Mucosa of descending colon (tissue), 3 donors: ENCODE measurements around the gene SP5. TPM values are rescaled to one million over a fixed set of nuclear protein-coding genes. Genes with fewer than 3 reads are reported as not detected.
"Not testable (repeated sequence)": the region's sequence is repeated elsewhere in the genome, so short reads cannot be mapped to it uniquely, and the experiment has no call there.

Experiments used
- ATAC-seq: fragments of 200-7000 bp; cut with Tn5 transposase; one replicate; pipeline ENCODE4 v1.9.1; 2020; ENCODE audit warnings: mild to moderate bottlenecking, moderate library complexity
- DNase-seq, 3 donors: peaks; one replicate each; pipeline ENCODE4 v3.0.0-alpha.2; 2020
- H3K36me3 ChIP-seq: fragments of 200-600 bp; one replicate; pipeline ENCODE4 v1.8.0; 2021; ENCODE audit warnings: low read depth, mild to moderate bottlenecking
- H3K4me1 ChIP-seq: fragments of 200-600 bp; one replicate; pipeline ENCODE4 v1.8.0; 2021; ENCODE audit warnings: low read depth, mild to moderate bottlenecking
- H3K4me3 ChIP-seq: fragments of 200-600 bp; one replicate; pipeline ENCODE4 v1.8.0; 2021; ENCODE audit warnings: mild to moderate bottlenecking
- H3K9me3 ChIP-seq: fragments of 200-600 bp; one replicate; pipeline ENCODE4 v1.8.0; 2021; ENCODE audit warnings: mild to moderate bottlenecking
- CTCF ChIP-seq: fragments of 200-600 bp; IDR thresholded peaks from one replicate; pipeline ENCODE4 v1.8.0; 2022; ENCODE audit warnings: antibody characterized with exemption, mild to moderate bottlenecking
- intact Hi-C, 2 donors: fragments of 100-400 bp; cut with DNase I in 1 of 2; cut with micrococcal nuclease in 1 of 2; formaldehyde crosslinking; loops; one replicate each; pipeline versions ENCODE4 v1.11.0 to v1.11.1; 2022; cut with DNase I, micrococcal nuclease
- total RNA-seq, 3 donors: library from RNA; stranded (reverse); fragmentation: NEBNext Ultra II Directional in 2 of 3; extraction: Animal tissue kit (Norgen Biotek cat#: 25700) in 2 of 3; gene quantifications; one replicate each; pipeline versions ENCODE4 v1.2.1 to v1.2.4, GENCODE V29; 2021 to 2023
- donor health status: DM: no; HTN: no; CAD: no; lungs with moderate emphysema.
- donor health status: DM: no; HTN: no; CAD: no.
- donor health status: DM: no; HTN: yes; CAD: no.

Gene SP5
- total RNA-seq, 3 donors from 2014 or later, result 2.1 to 4.8 (median 2.3) TPM

GRCh38 chr2:170742896-170743529, 27.9 kb downstream of the SP5 start:
- intact Hi-C loops, result no loop called here
- no peaks in the 10 kb centered on the region for H3K36me3 ChIP-seq
- no peak for TF ChIP-seq CTCF
- DNase-seq (no peak), ATAC-seq (no peak)
- H3K4me1 ChIP-seq, result no peaks in the 10 kb centered on the region
- no peak overlapping the region for H3K4me3 ChIP-seq
- no peaks in the 10 kb centered on the region for H3K9me3 ChIP-seq

GRCh38 chr2:170743530-170744239, 28.5 kb downstream of the SP5 start:
- DNase-seq (no peak), ATAC-seq (no peak)
- H3K4me1 ChIP-seq, result no peaks in the 10 kb centered on the region
- intact Hi-C loops, result no loop called here
- no peak for TF ChIP-seq CTCF
- no peaks in the 10 kb centered on the region for H3K36me3 ChIP-seq
- H3K4me3 ChIP-seq, result no peak overlapping the region
- H3K9me3 ChIP-seq, result no peaks in the 10 kb centered on the region

- intact Hi-C loops, result no loop called here
- no peaks in the 10 kb centered on the region for H3K36me3 ChIP-seq
Observed at GRCh38 chr2:170744248-170745002, 29.3 kb downstream of the SP5 start.

GRCh38 chr2:170745305-170745704, 30.2 kb downstream of the SP5 start:
- no peak overlapping the region for H3K4me3 ChIP-seq

More at GRCh38 chr2:170744248-170745002, 29.3 kb downstream of the SP5 start:
- Histone ChIP-seq H3K9me3 (no peaks in the 10 kb centered on the region), H3K4me1 (no peaks in the 10 kb centered on the region), H3K4me3 (no peak overlapping the region)
- DNase-seq (no peak), ATAC-seq (no peak)
- no peak for TF ChIP-seq CTCF

GRCh38 chr2:170747921-170748320, 32.8 kb downstream of the SP5 start:
- intact Hi-C loops, result no loop called here
- H3K4me3 ChIP-seq, result no peak overlapping the region
- DNase-seq, result no peak
- TF ChIP-seq CTCF, result no peak
- H3K36me3 ChIP-seq, result no peaks in the 10 kb centered on the region
- no peaks in the 10 kb centered on the region for H3K4me1 ChIP-seq
- no peak for ATAC-seq
- no peaks in the 10 kb centered on the region for H3K9me3 ChIP-seq

More at GRCh38 chr2:170745305-170745704, 30.2 kb downstream of the SP5 start:
- no peaks in the 10 kb centered on the region for H3K9me3 ChIP-seq
- intact Hi-C loops, result no loop called here
- TF ChIP-seq CTCF, result no peak
- no peaks in the 10 kb centered on the region for H3K4me1 ChIP-seq
- DNase-seq (no peak), ATAC-seq (no peak)
- no peaks in the 10 kb centered on the region for H3K36me3 ChIP-seq

- H3K4me1 ChIP-seq, H3K36me3 ChIP-seq, ATAC-seq, H3K4me3 ChIP-seq, intact Hi-C loops, DNase-seq, H3K9me3 ChIP-seq: not testable (repeated sequence)
Observed at GRCh38 chr2:170751555-170751954, 36.4 kb downstream of the SP5 start.
